Astrocyte (in vitro differentiated cells and primary cell): Measurements from ENCODE around the gene ATXN1.

ENCODE experiments used
- EZH2 ChIP-seq: IDR thresholded peaks from 2 replicates; pipeline ENCODE4 v1.6.1; 2012; ENCODE audit warnings: mild to moderate bottlenecking, low read length, inconsistent platforms; ENCODE audit not compliant: insufficient read depth
- TF ChIP-seq, protein P1 (sequence below): IDR thresholded peaks from 2 replicates; pipeline ENCODE4 v1.5.1; 2011; ENCODE audit warnings: low read depth, mild to moderate bottlenecking, inconsistent platforms, low read length, moderate library complexity; ENCODE audit not compliant: insufficient read depth

DNA sequence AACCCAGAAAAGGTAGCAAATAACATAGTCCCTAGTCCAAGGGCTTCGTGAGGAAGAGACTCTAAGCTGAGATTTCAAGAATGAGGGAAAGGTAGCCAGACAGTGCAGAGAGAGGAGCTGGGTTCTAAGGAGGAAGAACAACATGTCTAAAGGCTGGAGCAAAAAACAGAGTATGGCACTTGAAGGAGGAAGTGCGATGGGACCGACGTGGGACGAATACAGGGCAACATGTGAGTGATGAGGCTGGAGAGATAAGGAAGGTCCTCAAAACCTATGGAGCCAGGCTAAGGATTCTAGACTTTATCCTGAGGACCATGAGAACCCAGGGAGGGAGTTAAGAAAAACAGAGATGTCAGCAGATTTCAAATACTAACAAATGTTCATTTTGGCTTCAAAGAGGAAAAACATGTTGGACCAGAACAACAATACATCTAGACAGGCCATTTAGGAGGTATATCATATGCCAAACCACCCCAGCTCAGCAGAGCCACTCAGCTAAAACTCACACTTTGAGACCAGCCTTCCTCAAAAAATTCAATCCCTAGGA, 17.5 kb downstream of the ATXN1 start:
- TF ChIP-seq, protein P1, sequence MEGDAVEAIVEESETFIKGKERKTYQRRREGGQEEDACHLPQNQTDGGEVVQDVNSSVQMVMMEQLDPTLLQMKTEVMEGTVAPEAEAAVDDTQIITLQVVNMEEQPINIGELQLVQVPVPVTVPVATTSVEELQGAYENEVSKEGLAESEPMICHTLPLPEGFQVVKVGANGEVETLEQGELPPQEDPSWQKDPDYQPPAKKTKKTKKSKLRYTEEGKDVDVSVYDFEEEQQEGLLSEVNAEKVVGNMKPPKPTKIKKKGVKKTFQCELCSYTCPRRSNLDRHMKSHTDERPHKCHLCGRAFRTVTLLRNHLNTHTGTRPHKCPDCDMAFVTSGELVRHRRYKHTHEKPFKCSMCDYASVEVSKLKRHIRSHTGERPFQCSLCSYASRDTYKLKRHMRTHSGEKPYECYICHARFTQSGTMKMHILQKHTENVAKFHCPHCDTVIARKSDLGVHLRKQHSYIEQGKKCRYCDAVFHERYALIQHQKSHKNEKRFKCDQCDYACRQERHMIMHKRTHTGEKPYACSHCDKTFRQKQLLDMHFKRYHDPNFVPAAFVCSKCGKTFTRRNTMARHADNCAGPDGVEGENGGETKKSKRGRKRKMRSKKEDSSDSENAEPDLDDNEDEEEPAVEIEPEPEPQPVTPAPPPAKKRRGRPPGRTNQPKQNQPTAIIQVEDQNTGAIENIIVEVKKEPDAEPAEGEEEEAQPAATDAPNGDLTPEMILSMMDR: no peak
- TF ChIP-seq EZH2: no peak
